Dedifferentiated amniotic fluid mesenchymal stem cell (primary cell): ENCODE data around the gene DGKI.
A peak's percentile ranks its signal among the peaks of the same experiment; 100 is the strongest.

Experiments used
- DNase-seq: peaks from one replicate; pipeline ENCODE4 v3.0.0-alpha.2; 2016; ENCODE audit errors: extremely low spot score

The DGKI gene

GRCh38 chr7:137789215-137789882 lies 57.4 kb downstream of the DGKI start:
- no peak for DNase-seq

- no peak for DNase-seq
Measured at GRCh38 chr7:137787301-137787976, 59.3 kb downstream of the DGKI start.

- no peak for DNase-seq
Measured at GRCh38 chr7:137778511-137778910, 68.3 kb downstream of the DGKI start.

GRCh38 chr7:137774793-137775201 lies 72.0 kb downstream of the DGKI start:
- no peak for DNase-seq

- DNase-seq = peak; percentile 53
Measured at GRCh38 chr7:137772748-137773147, 74.0 kb downstream of the DGKI start.

- no peak for DNase-seq
Measured at GRCh38 chr7:137772316-137772715, 74.5 kb downstream of the DGKI start.

- peak; percentile 52 for DNase-seq
Measured at GRCh38 chr7:137771679-137772078, 75.1 kb downstream of the DGKI start.

- no peak for DNase-seq
Measured at GRCh38 chr7:137771273-137771672, 75.5 kb downstream of the DGKI start.

GRCh38 chr7:137768366-137768765 lies 78.4 kb downstream of the DGKI start:
- no peak for DNase-seq

- no peak for DNase-seq
Measured at GRCh38 chr7:137762334-137762733, 84.4 kb downstream of the DGKI start.

GRCh38 chr7:137760111-137760510 lies 86.7 kb downstream of the DGKI start:
- no peak for DNase-seq

GRCh38 chr7:137757146-137757925 lies 89.4 kb downstream of the DGKI start:
- no peak for DNase-seq

GRCh38 chr7:137755846-137756651 lies 90.7 kb downstream of the DGKI start:
- DNase-seq = no peak

GRCh38 chr7:137755427-137755826 lies 91.3 kb downstream of the DGKI start:
- no peak for DNase-seq

- DNase-seq = no peak
Measured at GRCh38 chr7:137753948-137754851, 92.6 kb downstream of the DGKI start.

GRCh38 chr7:137753575-137753947 lies 93.2 kb downstream of the DGKI start:
- DNase-seq = no peak

GRCh38 chr7:137753067-137753466 lies 93.7 kb downstream of the DGKI start:
- DNase-seq = no peak

- DNase-seq = no peak
Measured at GRCh38 chr7:137751361-137752009, 95.3 kb downstream of the DGKI start.

GRCh38 chr7:137747359-137748031 lies 99.3 kb downstream of the DGKI start:
- DNase-seq = no peak

- DNase-seq = no peak
Measured at GRCh38 chr7:137743021-137743420, 103.8 kb downstream of the DGKI start.
